Thyroid gland (tissue), 4 donors: Measurements from ENCODE around the gene TAS2R40. TPM values are rescaled to one million over a fixed set of nuclear protein-coding genes. Genes with fewer than 3 reads are reported as not detected.
"Not testable (repeated sequence)": the region's sequence is repeated elsewhere in the genome, so short reads cannot be mapped to it uniquely, and the experiment has no call there.

Experiments used
- DNase-seq, 2 donors: peaks; one replicate each; pipeline ENCODE4 v3.0.0-alpha.2; 2019
- H3K27ac ChIP-seq, 3 donors: fragments of 200-600 bp; sonication (generic); 1 replicate in 2 of 3; 2 replicates in 1 of 3; pipeline ENCODE4 v1.5.1; 2016 to 2019; ENCODE audit warnings: mild to moderate bottlenecking in 1 of 3, moderate library complexity in 1 of 3
- H3K27me3 ChIP-seq: fragments of 200-600 bp; sonication (generic); one replicate; pipeline ENCODE4 v1.5.1; 2019
- H3K36me3 ChIP-seq, 2 donors: fragments of 200-600 bp; sonication (generic); one replicate each; pipeline ENCODE4 v1.5.1; 2016 to 2019
- H3K4me1 ChIP-seq, 2 donors: fragments of 200-600 bp; sonication (generic); one replicate each; pipeline ENCODE4 v1.5.1; 2017 to 2019
- H3K4me3 ChIP-seq, 3 donors: fragments of 200-600 bp; sonication (generic); replicated peaks in 1 of 3; 1 replicate in 2 of 3; 2 replicates in 1 of 3; pipeline ENCODE4 v1.5.1; 2016; ENCODE audit warnings: mild to moderate bottlenecking in 1 of 3
- H3K9me3 ChIP-seq: fragments of 200-600 bp; sonication (generic); one replicate; pipeline ENCODE4 v1.5.1; 2017
- CTCF ChIP-seq, 6 experiments: fragments of 200-600 bp in 3 of 6; fragments of 450-650 bp in 3 of 6; sonication (generic) in 3 of 6; IDR thresholded peaks; one replicate each; pipeline ENCODE4 v1.5.1; 2016 to 2019; ENCODE audit warnings: antibody characterized with exemption in 6 of 6, mild to moderate bottlenecking in 2 of 6, inconsistent platforms in 1 of 6, moderate library complexity in 1 of 6
- POLR2A ChIP-seq, 2 donors: fragments of 450-650 bp; IDR thresholded peaks; one replicate each; pipeline ENCODE4 v1.6.1; 2017; ENCODE audit warnings: antibody characterized with exemption in 2 of 2, mild to moderate bottlenecking in 2 of 2, moderate library complexity in 1 of 2
- WGBS, 2 donors: methylation state at CpG; one replicate each; pipeline ENCODE4 v1.1.5; 2017; 5-methylcytosine and 5-hydroxymethylcytosine counted together
- intact Hi-C: fragments of 100-400 bp; cut with DNase I; formaldehyde crosslinking; loops from one replicate; pipeline ENCODE4 v1.15.1; 2023
- small RNA-seq: library from RNA; depleted of rRNA; stranded (forward); fragments of <200 nt; gene quantifications from one replicate; pipeline ENCODE3, GENCODE V24; 2016
- total RNA-seq, 4 donors: library from RNA; depleted of rRNA; stranded (reverse); fragments of >200 nt; gene quantifications; one replicate each; pipeline ENCODE4 v1.2.3, GENCODE V29; 2016

TAS2R40 gene
- total RNA-seq, 4 donors from 2014 or later: not detected

GRCh38 chr7:143263266-143264195, 41.7 kb downstream of the TAS2R40 start, which contains the start of gene GSTK1:
GSTK1 (plus strand) TSS chr7:143263441; CDS start chr7:143263514, 73 bp downstream.
- TF ChIP-seq POLR2A (IDR thresholded peaks at IDR 0.05): peak; percentile 52 to 94
- TF ChIP-seq CTCF (IDR thresholded peaks at IDR 0.05): no peak
- Histone ChIP-seq H3K27ac (peak within 1 kb of the TSS; percentile 67 to 81 (median 77)), H3K9me3 (no peaks in the 10 kb centered on the region), H3K27me3 (no peaks in the 10 kb centered on the region), H3K36me3 (peaks cover 9 to 11% of the 10 kb centered on the region in 2 donors), H3K4me3 (peak within 1 kb of the TSS; percentile 50 to 81 (median 74)), H3K4me1 (peaks cover 12 to 16% of the 10 kb centered on the region in 2 donors)
- DNase-seq: peak; percentile 86 to 88
- WGBS, 2 donors: 1 to 2% methylated on average over 33 to 44 of the region's 48 CpGs
- intact Hi-C loops: no loop called here

GRCh38 chr7:143264196-143264568, 42.3 kb downstream of the TAS2R40 start:
- DNase-seq, intact Hi-C loops, H3K27me3 ChIP-seq, H3K9me3 ChIP-seq: not testable (repeated sequence)
- H3K27ac ChIP-seq: peak overlapping the region; percentile 67 to 81 (median 77)
- peaks cover 9 to 16% of the 10 kb centered on the region in 2 donors for H3K4me1 ChIP-seq
- 54 to 66% methylated on average over 15 of the region's 15 CpGs for WGBS, 2 donors
- peaks cover 14 to 17% of the 10 kb centered on the region in 2 donors for H3K36me3 ChIP-seq
- peak overlapping the region in 2 of 3 donors; percentile 74 to 81 for H3K4me3 ChIP-seq

GRCh38 chr7:143265017-143265693, 43.3 kb downstream of the TAS2R40 start:
- TF ChIP-seq CTCF (IDR thresholded peaks at IDR 0.05): no peak
- TF ChIP-seq POLR2A (IDR thresholded peaks at IDR 0.05): no peak

GRCh38 chr7:143269251-143269650, 47.4 kb downstream of the TAS2R40 start:
- Histone ChIP-seq H3K27ac (no peak overlapping the region), H3K9me3 (no peaks in the 10 kb centered on the region), H3K27me3 (no peaks in the 10 kb centered on the region), H3K4me1 (peaks cover 5 to 12% of the 10 kb centered on the region in 2 donors), H3K4me3 (no peak overlapping the region), H3K36me3 (peaks cover 14 to 23% of the 10 kb centered on the region in 2 donors)
- TF ChIP-seq CTCF (IDR thresholded peaks at IDR 0.05) (no peak), POLR2A (IDR thresholded peaks at IDR 0.05) (no peak)
- intact Hi-C loops: no loop called here
- DNase-seq: no peak
- 85 to 97% methylated on average over 5 of the region's 5 CpGs for WGBS, 2 donors

More at GRCh38 chr7:143265017-143265693, 43.3 kb downstream of the TAS2R40 start:
- no peaks in the 10 kb centered on the region for H3K9me3 ChIP-seq
- H3K4me1 ChIP-seq: peaks cover 9 to 16% of the 10 kb centered on the region in 2 donors
- DNase-seq: no peak
- intact Hi-C loops: no loop called here
- peaks cover 14 to 23% of the 10 kb centered on the region in 2 donors for H3K36me3 ChIP-seq
- H3K27me3 ChIP-seq: no peaks in the 10 kb centered on the region
- WGBS, 2 donors: 76 to 78% methylated on average over 15 of the region's 15 CpGs
- no peak overlapping the region for H3K4me3 ChIP-seq
- peak overlapping the region in 1 of 3 donors; percentile 77 for H3K27ac ChIP-seq

GRCh38 chr7:143271240-143271639, 49.4 kb downstream of the TAS2R40 start:
- no peak overlapping the region for H3K4me3 ChIP-seq
- no peaks in the 10 kb centered on the region for H3K27me3 ChIP-seq
- TF ChIP-seq POLR2A (IDR thresholded peaks at IDR 0.05) (no peak), CTCF (IDR thresholded peaks at IDR 0.05) (no peak)
- WGBS, 2 donors: 92 to 94% methylated on average over 1 of the region's 1 CpG
- intact Hi-C loops: no loop called here
- H3K9me3 ChIP-seq: no peaks in the 10 kb centered on the region
- H3K27ac ChIP-seq: no peak overlapping the region
- DNase-seq: no peak
- H3K36me3 ChIP-seq: peaks cover 14 to 23% of the 10 kb centered on the region in 2 donors
- no peaks in the 10 kb centered on the region for H3K4me1 ChIP-seq

Small RNA genes lying within 50 kb of the gene (small RNA-seq; reads per million reads assigned to genes)
- gene AC073342.3: not detected

Other genes starting within 250 kb of the TAS2R40 start
- gene OR9A2, start 194.9 kb upstream of the TAS2R40 start, total RNA-seq: 1 to 10 TPM in 1 of 4 donors, not detected in 3; 1.2 TPM
- gene OR6V1, start 169.7 kb upstream of the TAS2R40 start, total RNA-seq: not detected
- not detected for gene PIP, start 90.0 kb upstream of the TAS2R40 start, total RNA-seq
- not detected for gene TAS2R39, start 38.6 kb upstream of the TAS2R40 start, total RNA-seq
- gene GSTK1, start 41.4 kb downstream of the TAS2R40 start, total RNA-seq: 100 to 1,000 TPM; 147 to 319 (median 220) TPM
- gene TMEM139, start 62.9 kb downstream of the TAS2R40 start, total RNA-seq: 10 to 100 TPM in 2 of 4 donors, 1 to 10 TPM in 2; 6.6 to 50.2 (median 19.6) TPM
- 10 to 100 TPM; 13.0 to 21.7 (median 17.5) TPM for gene CASP2, start 66.3 kb downstream of the TAS2R40 start, total RNA-seq
- gene CLCN1, start 94.1 kb downstream of the TAS2R40 start, total RNA-seq: not detected
- gene FAM131B, start 140.7 kb downstream of the TAS2R40 start, total RNA-seq: under 1 TPM in 2 of 4 donors, not detected in 2; 0.11 to 0.54 TPM
- 10 to 100 TPM; 24.6 to 55.4 (median 31.3) TPM for gene ZYX, start 159.3 kb downstream of the TAS2R40 start, total RNA-seq
- 10 to 100 TPM in 3 of 4 donors, 1 to 10 TPM in 1; 7.5 to 22.4 (median 16.4) TPM for gene EPHA1, start 186.8 kb downstream of the TAS2R40 start, total RNA-seq
- gene TAS2R60, start 221.4 kb downstream of the TAS2R40 start, total RNA-seq: not detected